CD8-positive, alpha-beta memory T cell (primary cell): ENCODE measurements around the gene PRR23B. TPM values are rescaled to one million over a fixed set of nuclear protein-coding genes. Genes with fewer than 3 reads are reported as not detected.

Experiments
- CTCF ChIA-PET: fragments of 350-600 bp; sonication (Branson Sonifier 250); formaldehyde crosslinking; loops from one replicate; lab custom pipeline; 2021; ENCODE audit warnings: antibody characterized with exemption; lab: Charles Lee
- POLR2A ChIA-PET: fragments of 350-600 bp; sonication (Branson Sonifier 250); formaldehyde crosslinking; loops from one replicate; lab custom pipeline; 2021; ENCODE audit warnings: antibody characterized with exemption; lab: Charles Lee
- DNase-seq, 5 donors: peaks; one replicate each; pipeline versions ENCODE4 v3.0.0 to v3.0.0-alpha.2; 2020 to 2022; ENCODE audit warnings: mixed read lengths in 1 of 5
- H3K27ac ChIP-seq: one replicate; pipeline ENCODE4 v1.7.0; 2013; ENCODE audit warnings: low read depth, mild to moderate bottlenecking, low read length, moderate library complexity
- H3K27me3 ChIP-seq: 2 replicates; pipeline ENCODE4 v1.7.0; 2013; ENCODE audit warnings: low read length, mild to moderate bottlenecking; ENCODE audit not compliant: insufficient read depth, poor library complexity, severe bottlenecking
- H3K36me3 ChIP-seq: 2 replicates; pipeline ENCODE4 v1.7.0; 2013; ENCODE audit warnings: mild to moderate bottlenecking, low read length, moderate library complexity; ENCODE audit not compliant: insufficient read depth
- H3K4me1 ChIP-seq: 2 replicates; pipeline ENCODE4 v1.7.0; 2013; ENCODE audit warnings: mild to moderate bottlenecking, low read length, moderate library complexity; ENCODE audit not compliant: insufficient read depth
- H3K4me3 ChIP-seq: 2 replicates; pipeline ENCODE4 v1.7.0; 2013; ENCODE audit warnings: mild to moderate bottlenecking, low read length
- H3K9me3 ChIP-seq: 2 replicates; pipeline ENCODE4 v1.7.0; 2013; ENCODE audit warnings: mild to moderate bottlenecking, low read length
- H3K27ac Mint-ChIP-seq, 8 donors: one replicate each; pipeline ENCODE4 v1.8.0; 2020 to 2021; ENCODE audit warnings: mixed read lengths in 8 of 8, mild to moderate bottlenecking in 6 of 8, inconsistent platforms in 3 of 8, moderate library complexity in 3 of 8
- H3K27me3 Mint-ChIP-seq, 2 donors: one replicate each; pipeline ENCODE4 v1.8.0; 2020 to 2021; ENCODE audit warnings: mixed read lengths in 2 of 2, mild to moderate bottlenecking in 1 of 2, moderate library complexity in 1 of 2
- H3K36me3 Mint-ChIP-seq, 3 donors: one replicate each; pipeline ENCODE4 v1.8.0; 2020 to 2021; ENCODE audit warnings: mixed read lengths in 3 of 3, inconsistent platforms in 1 of 3, mild to moderate bottlenecking in 1 of 3
- H3K4me1 Mint-ChIP-seq, 3 donors: one replicate each; pipeline ENCODE4 v1.8.0; 2020 to 2021; ENCODE audit warnings: mixed read lengths in 3 of 3, inconsistent platforms in 1 of 3, mild to moderate bottlenecking in 1 of 3
- H3K4me3 Mint-ChIP-seq, 7 donors: one replicate each; pipeline ENCODE4 v1.8.0; 2020 to 2021; ENCODE audit warnings: mixed read lengths in 7 of 7, mild to moderate bottlenecking in 6 of 7, moderate library complexity in 4 of 7, inconsistent platforms in 2 of 7
- H3K9me3 Mint-ChIP-seq, 5 donors: one replicate each; pipeline ENCODE4 v1.8.0; 2020 to 2022; ENCODE audit warnings: mixed read lengths in 5 of 5, mild to moderate bottlenecking in 3 of 5, moderate library complexity in 2 of 5, inconsistent platforms in 1 of 5
- polyA plus RNA-seq: library from polyadenylated mRNA; unstranded; fragments of 300-500 nt; fragmentation: Illumina TruSeq; gene quantifications from one replicate; pipeline ENCODE4 v1.2.3, GENCODE V29; 2021
- total RNA-seq, 2 experiments: library from RNA; stranded (reverse); gene quantifications; one replicate each; pipeline ENCODE4 v1.2.3, GENCODE V29; 2021

The PRR23B gene
- total RNA-seq = not detected
- polyA plus RNA-seq = not detected

- Mint-ChIP-seq H3K4me1 (no peaks in the 10 kb centered on the region), H3K4me3 (no peak within 1 kb of the TSS), H3K36me3 (no peaks in the 10 kb centered on the region), H3K27ac (no peak within 1 kb of the TSS), H3K27me3 (peaks cover 2 to 7% of the 10 kb centered on the region in 2 donors), H3K9me3 (peaks cover 0 to 8% (median 5%) of the 10 kb centered on the region in 5 donors)
- Histone ChIP-seq H3K36me3 (no peaks in the 10 kb centered on the region), H3K4me1 (no peaks in the 10 kb centered on the region), H3K9me3 (no peaks in the 10 kb centered on the region), H3K4me3 (no peak within 1 kb of the TSS), H3K27ac (no peak within 1 kb of the TSS), H3K27me3 (no peaks in the 10 kb centered on the region)
- ChIA-PET POLR2A (no interaction called here), CTCF (no interaction called here)
- no peak for DNase-seq
Observed at GRCh38 chr3:139020868-139021234, at the start of gene PRR23B. PRR23B (minus strand) TSS chr3:139020926; CDS start chr3:139020661, 265 bp downstream.

GRCh38 chr3:139062918-139063317 is 42.2 kb upstream of the PRR23B start:
- no peaks in the 10 kb centered on the region for H3K36me3 ChIP-seq
- Mint-ChIP-seq H3K9me3 (peaks cover 0 to 2% (median 0%) of the 10 kb centered on the region in 5 donors), H3K4me1 (no peaks in the 10 kb centered on the region), H3K27me3 (peaks cover 0 to 5% of the 10 kb centered on the region in 2 donors), H3K27ac (no peak overlapping the region), H3K4me3 (no peak overlapping the region), H3K36me3 (no peaks in the 10 kb centered on the region)
- no peak overlapping the region for H3K4me3 ChIP-seq
- no peak overlapping the region for H3K27ac ChIP-seq
- POLR2A ChIA-PET = no interaction called here
- H3K9me3 ChIP-seq = no peaks in the 10 kb centered on the region
- H3K4me1 ChIP-seq = no peaks in the 10 kb centered on the region
- no peak for DNase-seq
- no peaks in the 10 kb centered on the region for H3K27me3 ChIP-seq
- CTCF ChIA-PET = no interaction called here

- CTCF ChIA-PET = no interaction called here
- POLR2A ChIA-PET = no interaction called here
Observed at GRCh38 chr3:139052802-139053600, 32.3 kb upstream of the PRR23B start.

GRCh38 chr3:139044366-139045210 is 23.9 kb upstream of the PRR23B start, which contains the start of gene PRR23C:
PRR23C (minus strand) TSS chr3:139044892; CDS start chr3:139044620, 272 bp downstream.
- Histone ChIP-seq H3K4me3 (no peak within 1 kb of the TSS), H3K9me3 (peaks cover 4% of the 10 kb centered on the region), H3K36me3 (no peaks in the 10 kb centered on the region), H3K27ac (no peak within 1 kb of the TSS), H3K4me1 (no peaks in the 10 kb centered on the region), H3K27me3 (no peaks in the 10 kb centered on the region)
- no peak within 1 kb of the TSS for H3K27ac Mint-ChIP-seq
- ChIA-PET POLR2A (no interaction called here), CTCF (no interaction called here)
- no peak for DNase-seq
- H3K36me3 Mint-ChIP-seq = no peaks in the 10 kb centered on the region
- no peaks in the 10 kb centered on the region for H3K4me1 Mint-ChIP-seq
- H3K27me3 Mint-ChIP-seq = peaks cover 5 to 11% of the 10 kb centered on the region in 2 donors
- H3K4me3 Mint-ChIP-seq = no peak within 1 kb of the TSS
- H3K9me3 Mint-ChIP-seq = peaks cover 0 to 11% (median 7%) of the 10 kb centered on the region in 5 donors

More at GRCh38 chr3:139052802-139053600, 32.3 kb upstream of the PRR23B start:
- Mint-ChIP-seq H3K36me3 (peaks cover 0 to 3% (median 3%) of the 10 kb centered on the region in 3 donors), H3K9me3 (peaks cover 15 to 22% (median 20%) of the 10 kb centered on the region in 5 donors), H3K27ac (no peak overlapping the region), H3K4me3 (no peak overlapping the region), H3K4me1 (no peaks in the 10 kb centered on the region), H3K27me3 (peaks cover 0 to 4% of the 10 kb centered on the region in 2 donors)
- no peak overlapping the region for H3K27ac ChIP-seq
- H3K27me3 ChIP-seq = no peaks in the 10 kb centered on the region
- H3K36me3 ChIP-seq = no peaks in the 10 kb centered on the region
- H3K4me3 ChIP-seq = no peak overlapping the region
- H3K4me1 ChIP-seq = no peaks in the 10 kb centered on the region
- no peak for DNase-seq
- H3K9me3 ChIP-seq = no peaks in the 10 kb centered on the region

- no peak for DNase-seq
- H3K36me3 Mint-ChIP-seq = no peaks in the 10 kb centered on the region
- no peaks in the 10 kb centered on the region for H3K4me1 ChIP-seq
- H3K27me3 Mint-ChIP-seq = peaks cover 5 to 13% of the 10 kb centered on the region in 2 donors
- H3K27ac Mint-ChIP-seq = no peak overlapping the region
- no peak overlapping the region for H3K27ac ChIP-seq
- CTCF ChIA-PET = no interaction called here
- H3K9me3 ChIP-seq = peaks cover 4% of the 10 kb centered on the region
- POLR2A ChIA-PET = no interaction called here
- H3K4me3 ChIP-seq = no peak overlapping the region
- peaks cover 0 to 11% (median 7%) of the 10 kb centered on the region in 5 donors for H3K9me3 Mint-ChIP-seq
- no peaks in the 10 kb centered on the region for H3K36me3 ChIP-seq
- H3K4me3 Mint-ChIP-seq = no peak overlapping the region
- H3K4me1 Mint-ChIP-seq = no peaks in the 10 kb centered on the region
- H3K27me3 ChIP-seq = no peaks in the 10 kb centered on the region
Observed at GRCh38 chr3:139043554-139044365, 23.0 kb upstream of the PRR23B start.

- Histone ChIP-seq H3K27ac (no peak overlapping the region), H3K9me3 (no peaks in the 10 kb centered on the region), H3K4me1 (no peaks in the 10 kb centered on the region), H3K27me3 (no peaks in the 10 kb centered on the region), H3K4me3 (no peak overlapping the region), H3K36me3 (no peaks in the 10 kb centered on the region)
- H3K27ac Mint-ChIP-seq = no peak overlapping the region
- H3K9me3 Mint-ChIP-seq = peaks cover 0 to 6% (median 3%) of the 10 kb centered on the region in 5 donors
- DNase-seq = no peak
- no peaks in the 10 kb centered on the region for H3K4me1 Mint-ChIP-seq
- no peaks in the 10 kb centered on the region for H3K36me3 Mint-ChIP-seq
- H3K4me3 Mint-ChIP-seq = no peak overlapping the region
- POLR2A ChIA-PET = no interaction called here
- CTCF ChIA-PET = no interaction called here
- H3K27me3 Mint-ChIP-seq = peaks cover 11 to 21% of the 10 kb centered on the region in 2 donors
Observed at GRCh38 chr3:139037478-139037877, 16.8 kb upstream of the PRR23B start.

GRCh38 chr3:139032326-139033002 is 11.7 kb upstream of the PRR23B start:
- H3K27ac Mint-ChIP-seq = no peak overlapping the region

More at GRCh38 chr3:139032326-139033002, 11.7 kb upstream of the PRR23B start:
- no peaks in the 10 kb centered on the region for H3K4me1 Mint-ChIP-seq
- H3K4me3 ChIP-seq = no peak overlapping the region
- H3K9me3 ChIP-seq = no peaks in the 10 kb centered on the region
- no peaks in the 10 kb centered on the region for H3K27me3 ChIP-seq
- H3K36me3 Mint-ChIP-seq = no peaks in the 10 kb centered on the region
- no peak overlapping the region for H3K27ac ChIP-seq
- no peaks in the 10 kb centered on the region for H3K36me3 ChIP-seq
- peaks cover 7 to 23% (median 16%) of the 10 kb centered on the region in 5 donors for H3K9me3 Mint-ChIP-seq
- ChIA-PET POLR2A (no interaction called here), CTCF (no interaction called here)
- no peak for DNase-seq
- H3K4me1 ChIP-seq = no peaks in the 10 kb centered on the region
- H3K4me3 Mint-ChIP-seq = no peak overlapping the region
- H3K27me3 Mint-ChIP-seq = peaks cover 8% of the 10 kb centered on the region in 2 donors
